Measurements from ENCODE around the gene TOLLIP.
"Not testable (repeated sequence)": the region's sequence is repeated elsewhere in the genome, so short reads cannot be mapped to it uniquely, and the experiment has no call there.

TOLLIP gene

DNA sequence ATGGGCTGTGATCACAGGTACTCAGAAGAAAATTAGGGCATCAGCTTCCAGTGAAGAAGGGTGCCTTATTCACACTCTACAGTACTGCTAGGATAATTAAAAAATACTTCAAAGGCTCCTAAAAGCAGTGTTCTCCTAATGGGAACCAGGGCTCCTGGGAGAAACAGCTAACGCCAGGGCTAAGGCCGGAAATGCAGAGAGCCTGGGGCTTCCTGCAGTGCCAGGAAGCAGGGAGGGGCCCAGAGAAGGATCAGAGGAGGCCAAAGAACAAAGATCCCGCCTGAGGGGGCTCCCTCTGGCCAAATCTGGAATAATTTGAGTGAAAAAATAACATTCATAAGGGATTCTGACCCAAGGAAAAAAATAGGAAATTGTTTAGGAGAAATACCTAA is 27.5 kb downstream of the TOLLIP start:
- no peak for DNase-seq (ENCODE audit: low read depth in 2 of 2)

DNA sequence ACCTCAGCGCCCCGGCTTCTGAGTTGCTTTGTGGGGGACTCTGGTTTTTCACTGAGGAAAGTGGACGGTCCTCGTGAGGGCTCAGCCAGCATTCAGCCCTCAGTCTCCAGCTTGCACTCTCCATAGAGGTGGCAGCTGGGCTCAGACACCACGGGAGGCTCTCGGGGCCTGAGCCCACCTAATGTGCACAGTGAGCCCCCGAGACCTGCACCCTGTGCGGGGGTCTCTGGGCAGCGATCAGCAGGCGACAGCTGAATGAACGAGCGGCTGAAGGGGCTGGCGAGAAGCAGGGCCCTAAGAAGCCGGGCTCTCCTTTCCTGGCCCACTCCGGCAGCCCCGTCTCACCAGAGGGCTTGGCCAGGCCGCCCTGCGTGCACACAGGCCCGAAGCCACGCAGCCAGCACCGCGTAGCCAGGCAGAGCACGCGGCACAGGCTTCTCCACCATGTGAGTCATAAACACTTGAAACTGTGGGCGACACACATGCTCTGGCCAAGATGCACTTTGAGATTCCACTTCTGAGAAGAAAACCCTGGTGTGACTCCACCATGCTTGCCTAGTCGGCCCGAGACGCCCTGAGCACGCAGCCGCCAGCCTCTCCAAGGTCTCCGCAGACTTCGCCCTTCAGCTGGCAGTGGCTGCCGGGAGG is 28.0 kb downstream of the TOLLIP start:
- no peak for DNase-seq (ENCODE audit: low read depth in 2 of 2)

DNA sequence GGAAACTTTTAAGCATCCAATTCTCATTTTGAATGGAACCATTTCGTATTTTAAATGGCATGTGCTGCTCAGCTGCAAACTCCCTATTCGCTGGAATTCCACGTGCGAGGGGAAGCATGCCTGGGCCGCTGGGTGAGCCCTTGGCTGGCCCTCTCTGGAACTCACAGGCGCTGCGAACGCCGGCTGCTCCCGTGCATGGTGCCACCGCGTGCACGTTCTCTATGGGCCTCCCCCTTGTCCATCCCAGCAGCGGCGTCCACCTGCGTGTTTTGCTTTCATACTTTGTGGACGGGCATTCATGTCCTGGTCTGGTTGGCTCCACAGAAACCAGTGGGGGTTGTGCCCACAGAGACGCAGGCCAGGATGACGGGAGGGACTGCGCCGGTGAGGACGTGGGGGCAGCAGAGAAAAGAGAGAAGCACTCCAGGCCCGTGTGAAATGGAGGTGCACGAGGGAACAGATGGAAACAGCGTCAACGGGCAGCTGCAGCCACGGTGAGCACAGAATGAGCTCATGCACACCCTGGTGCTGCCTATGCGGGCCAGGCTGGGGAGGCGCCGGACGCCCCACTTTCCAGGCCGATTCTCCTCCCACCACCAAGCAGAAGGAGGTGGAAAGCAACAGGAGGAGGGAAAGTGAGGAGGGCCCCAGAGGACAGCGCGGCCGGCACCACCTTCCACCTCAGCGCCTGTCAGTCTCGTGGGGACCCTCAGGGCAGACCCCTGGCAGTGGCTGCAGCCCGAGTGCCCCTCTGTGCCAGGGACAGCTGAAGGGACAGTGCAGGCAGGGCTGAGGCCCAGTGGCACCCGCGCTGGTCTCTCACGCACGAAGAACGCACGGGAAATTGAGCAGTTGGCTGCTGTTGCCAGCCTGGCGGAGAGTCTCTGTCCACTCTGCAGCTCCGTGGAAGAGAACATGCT is 29.1 kb downstream of the TOLLIP start:
- no peak for DNase-seq (ENCODE audit: low read depth in 2 of 2)

DNA sequence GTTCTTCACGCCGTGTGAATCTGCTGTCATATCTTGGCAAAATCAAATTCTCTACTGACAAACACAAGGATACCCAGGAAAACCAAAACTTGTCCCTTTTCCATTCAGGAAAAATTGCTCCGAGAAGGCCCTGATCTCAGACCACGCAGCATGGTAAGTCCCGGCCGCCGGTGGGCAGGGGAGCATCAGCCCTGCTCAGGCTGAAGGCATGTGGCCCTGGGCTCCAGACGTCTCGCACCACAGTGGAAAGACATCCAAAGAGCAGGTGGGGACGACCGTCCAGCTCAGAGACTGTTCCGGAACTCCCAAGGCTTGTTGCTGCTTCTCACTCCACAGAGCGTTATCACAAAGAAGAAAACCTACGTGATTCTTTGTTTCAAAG is 29.8 kb downstream of the TOLLIP start:
- DNase-seq (ENCODE audit: low read depth in 2 of 2): no peak

DNA sequence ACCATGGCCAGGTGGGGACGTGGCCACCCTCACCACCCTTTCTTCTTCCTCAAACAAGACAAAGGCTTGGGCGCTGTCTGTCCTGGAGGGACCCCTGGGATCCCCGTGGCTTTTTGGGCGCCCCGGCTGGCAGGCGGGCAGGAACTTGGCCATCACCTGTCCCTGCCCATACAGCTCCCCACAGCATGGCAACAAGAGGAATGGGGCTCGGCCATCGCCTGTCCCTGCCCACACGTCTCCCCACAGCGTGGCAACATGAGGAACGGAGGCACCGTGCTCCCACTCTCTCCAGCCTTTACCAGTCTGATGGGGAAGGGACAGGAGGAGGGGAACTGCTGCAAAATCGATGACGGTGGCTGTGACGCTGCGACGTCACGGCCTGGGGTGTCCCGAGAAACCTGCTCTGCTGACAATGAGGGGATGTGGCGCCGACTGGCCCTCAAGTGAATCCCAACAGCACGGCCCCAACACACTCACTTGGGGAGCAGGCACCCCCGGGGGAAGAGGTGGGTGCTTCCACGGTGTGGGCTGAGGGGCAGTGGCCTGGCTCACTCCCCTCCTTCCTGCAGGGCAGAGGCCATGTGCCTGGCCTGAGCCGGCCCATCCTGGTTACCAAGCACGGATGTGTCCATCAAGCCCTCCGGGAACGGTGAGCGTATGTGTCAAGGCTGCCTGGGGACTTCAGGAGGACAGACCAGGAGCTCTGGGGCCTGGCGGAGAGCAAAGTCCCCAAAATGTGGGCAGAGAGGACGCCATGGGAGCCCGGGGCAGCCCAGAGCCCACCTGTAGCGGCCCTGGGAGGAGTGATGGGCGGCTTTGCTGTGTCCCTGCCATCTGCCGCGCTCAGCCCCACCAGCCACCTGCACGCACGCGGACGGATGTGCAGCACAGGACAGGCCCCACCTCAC is 30.4 kb downstream of the TOLLIP start:
- DNase-seq (ENCODE audit: low read depth in 2 of 2): no peak

DNA sequence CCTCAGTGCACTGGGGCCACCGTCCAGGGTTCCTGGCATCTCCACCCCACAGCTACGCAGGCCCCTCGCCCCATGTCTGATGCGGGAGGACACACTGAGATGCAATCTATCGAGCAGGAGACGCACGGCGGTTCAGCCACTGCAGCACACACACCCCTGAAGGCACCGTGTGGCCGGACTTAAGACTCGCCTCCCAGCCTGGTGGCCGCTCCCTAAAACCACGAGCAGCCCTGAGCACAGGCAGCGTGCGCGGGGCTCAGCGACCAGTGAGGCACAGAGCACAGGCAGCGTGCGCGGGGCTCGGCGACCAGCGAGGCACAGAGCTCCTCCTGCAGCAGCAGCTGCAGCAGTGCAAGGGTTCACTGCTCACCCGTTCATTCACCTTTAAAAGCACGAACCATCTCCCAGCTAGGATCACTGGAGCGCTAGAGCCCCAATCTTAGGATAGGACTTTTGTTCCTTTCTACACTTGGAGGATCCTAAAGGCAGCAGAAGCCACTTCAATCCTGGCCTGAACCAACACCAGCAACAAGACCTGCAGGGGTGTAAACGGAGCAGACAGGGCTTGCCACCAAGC is 31.4 kb downstream of the TOLLIP start:
- no peak for DNase-seq (ENCODE audit: low read depth in 2 of 2)

DNA sequence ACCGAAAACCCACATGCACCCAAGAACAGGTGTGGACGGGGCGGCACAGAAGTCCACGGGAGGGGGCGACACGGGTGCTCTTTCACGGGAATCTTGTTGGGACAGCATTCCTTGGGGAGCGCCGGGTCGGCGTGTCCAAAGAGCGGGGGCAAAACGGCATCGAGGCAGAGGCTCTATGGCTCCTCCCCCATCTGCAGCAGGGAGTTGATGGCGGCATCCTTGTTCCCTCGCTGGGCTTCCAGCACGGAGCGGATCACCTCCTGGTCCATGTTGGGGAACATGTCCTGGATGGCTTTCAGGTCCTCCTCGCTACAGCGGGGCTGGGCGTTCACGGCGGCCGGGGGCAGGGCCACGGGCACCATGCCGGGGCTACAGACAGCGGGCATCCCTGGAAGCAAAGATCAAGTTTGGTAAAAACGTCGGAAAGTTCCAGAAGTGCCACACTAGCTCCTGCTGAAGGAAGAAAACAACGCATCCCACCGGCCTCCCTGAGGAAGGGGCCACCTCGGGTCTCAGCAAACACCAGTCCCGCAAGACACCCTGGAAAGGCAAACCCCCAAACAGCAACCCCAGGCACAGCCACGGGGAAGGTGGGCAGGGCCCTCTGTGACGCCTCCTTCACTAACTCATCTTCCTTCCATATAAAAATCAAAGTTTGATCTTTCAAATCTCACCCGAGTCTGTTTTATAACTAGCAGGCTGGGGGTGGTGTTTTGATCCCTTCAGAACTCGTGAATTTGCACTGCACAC is 32.4 kb downstream of the TOLLIP start:
- no peak for DNase-seq (ENCODE audit: low read depth in 2 of 2)

DNA sequence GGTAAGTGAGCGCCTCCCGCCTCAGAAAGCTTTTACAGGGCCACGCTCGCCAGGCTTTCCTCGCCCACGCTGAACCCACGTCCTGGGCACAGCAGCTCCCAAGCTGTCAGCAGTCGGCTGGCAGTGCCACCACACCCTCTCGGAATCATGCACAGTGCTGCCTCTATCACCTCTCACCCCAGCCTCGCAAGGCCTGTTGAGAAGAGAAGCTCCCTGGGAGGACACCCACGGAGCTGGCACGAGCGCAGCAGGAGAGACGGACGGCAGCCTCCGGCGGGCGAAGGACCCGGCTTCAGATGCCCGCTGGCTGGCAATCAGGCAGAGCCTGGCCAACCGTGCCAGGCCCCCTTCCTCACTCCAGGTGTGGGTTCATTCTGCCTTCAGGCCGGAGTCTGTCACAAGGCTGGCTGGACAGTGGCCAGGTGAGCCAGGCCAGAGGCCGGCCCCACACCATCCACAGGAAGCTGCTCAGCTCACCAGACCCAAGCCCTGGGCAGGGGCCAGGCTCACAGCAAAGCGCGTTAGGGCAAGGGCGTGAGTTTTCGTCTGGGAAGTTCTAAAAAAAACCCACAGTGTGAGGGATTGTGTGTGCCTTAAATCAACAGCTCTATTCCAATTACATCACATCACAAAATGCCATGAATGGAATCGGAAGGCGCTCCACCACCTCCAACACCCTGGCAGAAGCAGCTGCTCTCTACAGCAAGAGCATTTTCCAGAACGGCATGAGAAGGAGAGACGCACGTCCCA is 33.2 kb downstream of the TOLLIP start:
- DNase-seq (ENCODE audit: low read depth in 2 of 2): no peak

DNA sequence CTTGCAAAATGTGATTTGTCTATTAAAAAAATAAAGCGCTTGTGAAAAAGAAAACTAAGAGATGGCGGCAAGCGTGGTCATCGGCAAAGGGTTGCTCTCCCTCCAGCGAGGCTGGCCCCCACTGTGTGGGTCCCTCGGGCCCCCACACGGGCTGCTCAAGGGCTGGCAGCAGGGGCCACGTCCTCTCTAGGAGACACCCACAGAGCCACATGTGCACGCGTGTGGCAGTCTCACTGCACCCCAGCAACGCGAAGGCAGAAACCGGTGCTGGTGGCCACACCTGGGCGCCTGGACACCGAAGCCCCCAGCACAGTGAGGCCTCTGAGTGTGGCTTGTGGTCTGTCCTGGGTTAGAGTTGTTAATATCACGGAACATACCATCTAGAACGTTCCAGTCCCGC is 34.4 kb downstream of the TOLLIP start:
- DNase-seq (ENCODE audit: low read depth in 2 of 2): no peak

DNA sequence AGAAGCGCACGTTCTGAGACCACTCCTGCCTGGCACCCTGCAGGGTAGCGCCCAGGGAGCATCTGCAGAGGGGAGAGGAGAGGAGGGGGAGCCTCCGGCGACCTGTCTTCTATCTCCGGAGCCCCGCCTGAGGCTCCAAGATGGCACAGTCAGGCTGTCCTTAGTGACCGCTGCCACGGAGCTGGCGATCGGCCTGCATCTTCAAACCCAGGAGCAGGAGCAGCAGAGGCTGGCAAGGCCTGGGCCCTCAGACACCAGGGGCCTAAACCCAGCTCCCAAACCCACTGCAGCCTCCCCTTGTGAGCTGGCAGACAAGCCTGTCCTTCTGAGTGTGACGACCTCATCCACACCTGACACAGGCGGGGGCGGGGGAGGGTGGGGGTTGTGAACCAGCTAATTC is 34.9 kb downstream of the TOLLIP start:
- no peak for DNase-seq (ENCODE audit: low read depth in 2 of 2)

DNA sequence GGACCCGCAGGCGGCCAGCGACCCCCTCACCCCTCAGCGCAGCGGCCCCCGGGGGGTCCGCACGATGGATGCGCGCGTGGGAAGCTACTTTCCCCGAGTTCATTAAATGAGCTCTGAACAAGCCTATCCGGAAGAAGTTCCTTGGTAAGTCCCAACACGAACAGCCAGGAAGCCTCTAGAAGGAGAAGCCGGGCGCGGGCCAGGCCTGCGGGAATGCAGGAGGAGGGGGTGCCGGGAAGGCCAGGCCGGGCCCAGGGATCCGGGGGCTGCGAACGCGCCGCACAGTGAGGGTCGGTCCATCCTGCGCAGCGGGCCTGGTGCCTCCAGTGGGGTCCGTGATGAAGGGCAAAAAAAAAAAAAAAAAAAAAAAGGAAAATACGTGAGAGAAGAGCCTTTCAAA is 36.9 kb downstream of the TOLLIP start:
- DNase-seq (ENCODE audit: low read depth in 2 of 2): no peak

DNA sequence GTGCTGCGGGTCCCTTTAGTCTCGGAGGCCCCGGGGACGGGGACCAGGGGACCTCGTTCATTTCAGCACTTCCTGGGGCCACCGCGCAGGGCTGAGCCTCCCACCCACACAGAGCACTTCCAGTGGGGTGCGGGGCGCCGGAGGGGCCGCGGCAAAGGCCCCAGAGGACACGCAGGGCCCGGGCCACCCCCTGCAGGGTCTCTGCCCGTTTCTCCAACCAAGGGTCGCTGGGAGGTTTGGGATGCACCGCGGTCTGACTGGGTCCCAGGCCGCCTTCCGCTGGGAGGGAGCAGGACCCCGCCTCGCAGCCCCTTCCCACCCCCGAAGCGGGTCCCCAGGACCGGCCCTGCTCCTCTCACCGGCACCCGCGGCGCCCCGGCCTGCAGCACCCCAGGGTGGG is 37.5 kb downstream of the TOLLIP start:
- DNase-seq (ENCODE audit: low read depth in 2 of 2): no peak

DNA sequence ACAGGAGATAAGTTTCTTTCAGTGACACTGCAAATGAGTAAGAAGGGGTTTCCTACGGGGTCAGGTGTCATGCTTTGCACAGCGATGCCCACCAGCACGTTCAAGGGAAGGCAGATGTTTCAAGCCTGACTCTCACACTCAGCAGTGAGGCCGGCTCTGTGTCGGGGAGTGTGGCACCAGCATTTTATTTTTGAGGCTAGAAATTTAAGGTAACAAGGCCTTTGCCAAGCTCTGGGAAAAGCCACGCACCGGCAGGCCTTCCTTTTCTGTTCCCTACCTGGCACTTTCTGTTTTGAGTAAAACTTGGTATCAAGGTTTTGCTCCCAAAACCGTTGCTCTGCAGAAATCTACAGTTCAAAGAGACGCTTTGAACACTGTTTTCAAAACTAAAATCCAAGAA is 38.0 kb downstream of the TOLLIP start:
- DNase-seq (ENCODE audit: low read depth in 2 of 2): no peak

DNA sequence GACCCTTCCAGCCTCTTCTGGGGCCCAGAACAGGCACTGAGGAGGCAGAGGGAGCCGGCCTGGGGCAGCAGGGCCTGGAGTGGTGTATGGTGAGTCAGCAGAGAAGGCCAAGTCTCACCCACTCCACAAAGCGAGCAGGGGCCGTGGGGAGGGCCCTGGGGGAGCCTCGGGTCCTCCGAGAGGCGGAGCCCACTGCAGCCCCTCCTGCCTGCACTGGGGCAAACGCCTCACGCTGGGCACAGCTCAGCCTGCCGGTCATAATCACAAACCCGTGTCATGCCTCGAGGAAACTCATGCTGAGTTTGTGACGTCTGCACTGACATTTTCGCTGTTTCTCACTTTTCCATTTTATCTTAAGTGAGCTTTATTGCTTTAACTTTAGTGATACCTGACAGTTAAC is 38.4 kb downstream of the TOLLIP start:
- no peak for DNase-seq (ENCODE audit: low read depth in 2 of 2)

DNA sequence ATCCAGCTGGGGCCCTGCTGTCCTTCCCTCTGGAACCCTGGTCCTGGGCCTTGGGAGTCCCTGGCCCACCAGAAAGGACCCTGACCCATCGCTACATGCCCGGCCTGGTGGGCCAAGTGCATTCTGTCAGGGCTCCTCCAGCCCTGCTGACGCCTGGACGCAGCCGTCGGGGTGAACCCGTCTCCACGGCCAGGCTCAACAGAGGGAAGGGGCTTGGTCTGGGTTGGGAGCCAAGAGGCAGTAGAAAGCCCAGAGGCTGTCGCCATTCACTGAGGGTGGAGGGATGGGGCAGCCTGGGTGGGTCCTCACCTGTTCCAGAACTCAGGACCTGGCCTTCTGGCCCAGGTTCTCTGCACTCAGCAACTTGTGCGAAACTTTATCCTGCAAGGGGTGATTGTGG is 39.0 kb downstream of the TOLLIP start:
- no peak for DNase-seq (ENCODE audit: low read depth in 2 of 2)

DNA sequence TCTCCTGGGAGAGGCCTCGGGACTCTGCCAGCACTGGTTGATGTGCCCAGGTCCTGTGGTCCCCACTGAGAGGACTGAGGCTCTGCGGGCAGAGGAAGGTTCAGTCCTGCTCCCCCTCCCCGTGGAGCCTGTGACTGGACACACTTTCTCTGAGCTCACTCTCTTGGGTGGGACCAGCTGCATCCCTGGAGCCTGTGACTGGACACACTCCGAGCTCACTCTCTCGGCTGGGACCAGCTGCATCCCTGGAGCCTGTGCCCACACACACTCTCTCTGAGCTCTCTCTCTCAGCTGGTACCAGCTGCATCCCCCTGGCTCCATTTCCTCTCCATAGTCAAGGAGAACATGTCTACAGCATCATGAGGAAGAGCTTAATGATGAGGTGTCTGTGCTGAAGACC is 39.5 kb downstream of the TOLLIP start:
- DNase-seq (ENCODE audit: low read depth in 2 of 2): no peak

DNA sequence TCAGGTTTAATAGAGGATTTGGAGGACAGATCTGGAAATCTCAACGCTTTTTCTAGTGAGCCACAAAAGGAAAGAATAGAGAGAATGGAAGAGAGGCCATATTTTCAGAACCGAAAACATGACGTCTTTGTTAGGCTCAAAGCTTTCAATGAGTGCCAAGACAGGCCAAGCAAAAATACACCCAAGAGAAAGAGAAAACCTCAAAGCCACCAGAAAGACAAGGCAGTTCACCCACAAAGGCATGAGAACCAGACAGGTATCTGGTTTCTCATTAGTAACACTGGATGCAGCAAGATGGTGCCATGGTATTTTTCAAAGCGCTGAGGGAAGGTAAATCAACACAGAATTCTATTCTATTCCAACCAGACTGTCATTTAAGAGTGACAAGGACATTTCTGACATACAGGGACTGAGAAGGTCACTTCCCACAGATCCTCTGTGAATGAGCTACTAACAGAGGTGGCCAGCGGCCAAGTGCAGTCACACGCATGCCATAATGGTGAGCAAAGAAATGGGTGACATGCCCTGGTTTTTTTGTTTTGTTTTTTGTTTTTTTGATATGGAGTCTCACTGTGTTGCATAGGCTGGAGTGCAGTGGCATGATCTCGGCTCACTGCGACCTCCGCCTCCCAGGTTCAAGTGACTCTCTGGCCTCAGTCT is 41.9 kb downstream of the TOLLIP start:
- no peak for DNase-seq (ENCODE audit: low read depth in 2 of 2)

DNA sequence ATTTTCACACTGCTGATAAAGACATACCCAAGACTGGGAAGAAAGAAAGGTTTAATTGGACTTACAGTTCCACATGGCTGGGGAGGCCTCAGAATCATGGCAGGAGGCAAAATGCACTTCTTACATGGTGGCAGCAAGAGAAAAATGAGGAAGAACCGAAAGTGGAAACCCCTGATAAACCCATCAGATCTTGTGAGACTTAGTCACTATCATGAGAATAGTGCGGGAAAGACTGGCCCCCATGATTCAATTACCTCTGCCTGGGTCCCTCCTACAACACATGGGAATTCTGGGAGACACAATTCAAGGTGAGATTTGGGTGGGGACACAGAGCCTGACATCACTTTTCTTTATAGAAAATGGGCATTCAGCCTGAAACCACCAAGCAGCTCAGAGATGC is 42.5 kb downstream of the TOLLIP start:
- DNase-seq (ENCODE audit: low read depth in 2 of 2): not testable (repeated sequence)

DNA sequence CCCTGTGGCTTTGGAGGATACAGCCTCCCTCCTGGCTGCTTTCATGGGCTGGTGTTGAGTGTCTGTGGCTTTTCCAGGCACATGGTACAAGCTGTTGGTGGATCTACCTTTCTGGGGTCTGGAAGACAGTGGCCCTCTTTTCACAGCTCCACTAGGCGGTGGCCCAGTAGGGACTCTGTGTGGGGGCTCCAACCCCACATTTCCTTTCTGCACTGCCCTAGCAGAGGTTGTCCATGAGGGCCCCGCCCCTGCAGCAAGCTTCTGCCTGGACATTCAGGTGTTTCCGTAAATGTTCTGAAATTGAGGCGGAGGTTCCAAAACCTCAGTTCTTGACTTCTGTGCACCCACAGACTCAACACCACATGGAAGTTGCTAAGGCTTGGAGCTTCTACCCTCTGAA is 44.0 kb downstream of the TOLLIP start:
- not testable (repeated sequence) for DNase-seq (ENCODE audit: low read depth in 2 of 2)

DNA sequence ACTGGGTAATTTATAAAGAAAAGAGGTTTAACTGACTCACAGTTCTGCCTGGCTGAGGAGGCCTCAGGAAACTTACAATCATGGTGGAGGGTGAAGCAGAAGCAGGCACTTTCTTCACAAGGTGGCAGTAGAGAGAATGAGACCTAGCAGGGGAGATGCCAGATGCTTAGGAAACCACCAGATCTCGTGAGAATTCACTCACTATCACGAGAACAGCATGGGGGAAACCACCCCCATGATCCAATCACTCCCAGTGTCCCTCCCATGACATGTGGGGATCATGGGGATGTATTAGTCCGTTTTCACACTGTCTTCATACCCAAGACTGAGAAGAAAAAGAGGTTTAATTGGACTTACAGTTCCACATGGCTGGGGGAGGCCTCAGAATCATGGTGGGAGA is 45.0 kb downstream of the TOLLIP start:
- not testable (repeated sequence) for DNase-seq (ENCODE audit: low read depth in 2 of 2)
